HG02970 (cell line): ENCODE results near the gene SLC4A2.
A peak's percentile ranks its signal among the peaks of the same experiment; 100 is the strongest.
"Not testable (repeated sequence)": the region's sequence is repeated elsewhere in the genome, so short reads cannot be mapped to it uniquely, and the experiment has no call there.

ENCODE experiments used
- ATAC-seq: cut with Tn5 transposase; IDR thresholded peaks from one replicate; pipeline ENCODE4 v1.9.1; 2021; ENCODE audit warnings: mild to moderate bottlenecking, moderate library complexity, moderate number of reproducible peaks; ENCODE audit not compliant: unreplicated experiment, low FRiP score

SLC4A2 gene, protein sequence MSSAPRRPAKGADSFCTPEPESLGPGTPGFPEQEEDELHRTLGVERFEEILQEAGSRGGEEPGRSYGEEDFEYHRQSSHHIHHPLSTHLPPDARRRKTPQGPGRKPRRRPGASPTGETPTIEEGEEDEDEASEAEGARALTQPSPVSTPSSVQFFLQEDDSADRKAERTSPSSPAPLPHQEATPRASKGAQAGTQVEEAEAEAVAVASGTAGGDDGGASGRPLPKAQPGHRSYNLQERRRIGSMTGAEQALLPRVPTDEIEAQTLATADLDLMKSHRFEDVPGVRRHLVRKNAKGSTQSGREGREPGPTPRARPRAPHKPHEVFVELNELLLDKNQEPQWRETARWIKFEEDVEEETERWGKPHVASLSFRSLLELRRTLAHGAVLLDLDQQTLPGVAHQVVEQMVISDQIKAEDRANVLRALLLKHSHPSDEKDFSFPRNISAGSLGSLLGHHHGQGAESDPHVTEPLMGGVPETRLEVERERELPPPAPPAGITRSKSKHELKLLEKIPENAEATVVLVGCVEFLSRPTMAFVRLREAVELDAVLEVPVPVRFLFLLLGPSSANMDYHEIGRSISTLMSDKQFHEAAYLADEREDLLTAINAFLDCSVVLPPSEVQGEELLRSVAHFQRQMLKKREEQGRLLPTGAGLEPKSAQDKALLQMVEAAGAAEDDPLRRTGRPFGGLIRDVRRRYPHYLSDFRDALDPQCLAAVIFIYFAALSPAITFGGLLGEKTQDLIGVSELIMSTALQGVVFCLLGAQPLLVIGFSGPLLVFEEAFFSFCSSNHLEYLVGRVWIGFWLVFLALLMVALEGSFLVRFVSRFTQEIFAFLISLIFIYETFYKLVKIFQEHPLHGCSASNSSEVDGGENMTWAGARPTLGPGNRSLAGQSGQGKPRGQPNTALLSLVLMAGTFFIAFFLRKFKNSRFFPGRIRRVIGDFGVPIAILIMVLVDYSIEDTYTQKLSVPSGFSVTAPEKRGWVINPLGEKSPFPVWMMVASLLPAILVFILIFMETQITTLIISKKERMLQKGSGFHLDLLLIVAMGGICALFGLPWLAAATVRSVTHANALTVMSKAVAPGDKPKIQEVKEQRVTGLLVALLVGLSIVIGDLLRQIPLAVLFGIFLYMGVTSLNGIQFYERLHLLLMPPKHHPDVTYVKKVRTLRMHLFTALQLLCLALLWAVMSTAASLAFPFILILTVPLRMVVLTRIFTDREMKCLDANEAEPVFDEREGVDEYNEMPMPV

DNA sequence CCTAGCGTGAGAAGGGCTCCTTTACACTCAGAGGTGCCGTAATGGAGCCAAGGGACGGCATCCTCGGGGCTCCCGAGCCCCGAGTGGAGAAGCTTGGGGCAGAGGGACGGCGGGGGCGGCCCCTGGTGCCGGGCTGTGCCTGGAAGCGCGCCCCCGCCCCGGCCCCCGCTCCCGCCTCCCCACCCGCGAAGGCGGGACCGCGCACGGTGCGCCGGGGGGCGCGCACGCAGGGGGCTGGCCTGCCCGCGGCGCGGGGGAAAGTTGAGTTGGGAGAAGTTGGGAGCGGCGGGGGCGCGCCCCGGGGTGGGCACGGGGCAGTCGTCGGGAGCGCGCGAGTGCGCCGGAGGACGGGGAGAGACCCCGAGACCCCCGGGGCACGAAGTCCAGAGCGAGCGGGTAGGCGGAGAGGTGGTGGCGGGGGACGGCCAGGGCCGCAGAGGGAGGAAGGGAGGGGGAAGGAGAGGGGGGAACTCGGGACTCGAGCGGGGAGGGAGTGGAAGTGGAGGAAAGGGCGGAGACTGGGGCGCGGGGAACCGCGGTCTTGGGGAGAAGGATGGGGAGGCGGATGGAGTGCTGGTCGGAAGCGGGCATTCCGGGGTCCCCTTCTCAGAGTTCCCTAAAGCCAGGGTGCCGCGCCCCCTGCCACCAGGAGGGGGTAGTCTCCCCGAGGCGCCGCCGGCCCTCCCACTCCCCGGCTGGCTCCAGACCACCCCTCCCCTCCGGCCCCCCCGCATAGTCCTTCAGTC lies at the start of gene SLC4A2:
Gene SLC4A2, plus strand, starts transcription at position 223 of the 746 bp plus-strand sequence. CDS start 2,399 bp downstream, outside the sequence.
- ATAC-seq = peak; percentile 39

DNA sequence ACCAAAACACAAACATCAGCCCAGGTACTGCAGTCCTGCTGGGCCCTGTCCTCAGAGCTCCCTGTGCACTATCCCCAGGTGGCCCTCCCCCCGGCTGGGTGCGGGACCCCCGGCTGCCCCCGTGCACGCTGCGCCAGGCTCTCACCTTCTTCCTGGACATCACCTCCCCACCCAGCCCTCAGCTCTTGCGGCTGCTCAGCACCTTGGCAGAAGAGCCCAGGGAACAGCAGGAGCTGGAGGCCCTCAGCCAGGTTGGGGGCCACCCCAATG lies 49.4 kb upstream of the SLC4A2 start:
- no peak for ATAC-seq

DNA sequence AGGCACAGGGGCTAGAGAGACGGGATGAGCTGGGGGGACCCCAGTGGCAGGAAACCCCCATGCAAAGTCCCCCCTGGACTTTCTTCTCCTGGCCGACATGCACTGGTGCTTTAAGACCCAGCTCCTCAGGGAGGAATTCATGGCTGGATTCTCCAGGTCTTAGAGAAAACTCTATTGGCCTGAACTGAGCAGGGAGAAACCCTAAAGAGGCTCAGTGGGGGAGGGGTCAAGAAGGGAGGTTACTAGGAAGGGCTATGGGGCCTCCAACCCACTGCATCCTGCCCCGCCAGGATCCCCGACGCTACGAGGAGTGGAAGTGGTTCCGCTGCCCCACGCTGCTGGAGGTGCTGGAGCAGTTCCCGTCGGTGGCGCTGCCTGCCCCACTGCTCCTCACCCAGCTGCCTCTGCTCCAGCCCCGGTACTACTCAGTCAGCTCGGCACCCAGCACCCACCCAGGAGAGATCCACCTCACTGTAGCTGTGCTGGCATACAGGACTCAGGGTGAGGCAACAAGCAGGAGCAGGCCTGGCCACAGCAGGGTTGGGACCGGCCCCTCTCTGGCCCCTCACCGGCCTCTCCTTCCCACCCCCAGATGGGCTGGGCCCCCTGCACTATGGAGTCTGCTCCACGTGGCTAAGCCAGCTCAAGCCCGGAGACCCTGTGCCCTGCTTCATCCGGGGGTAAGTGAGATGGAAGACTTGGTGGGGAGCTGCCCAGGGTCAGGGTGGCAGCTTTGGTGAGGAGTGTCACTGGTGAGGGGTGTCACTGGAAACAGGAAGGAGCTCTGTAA lies 48.9 kb upstream of the SLC4A2 start:
- no peak for ATAC-seq

DNA sequence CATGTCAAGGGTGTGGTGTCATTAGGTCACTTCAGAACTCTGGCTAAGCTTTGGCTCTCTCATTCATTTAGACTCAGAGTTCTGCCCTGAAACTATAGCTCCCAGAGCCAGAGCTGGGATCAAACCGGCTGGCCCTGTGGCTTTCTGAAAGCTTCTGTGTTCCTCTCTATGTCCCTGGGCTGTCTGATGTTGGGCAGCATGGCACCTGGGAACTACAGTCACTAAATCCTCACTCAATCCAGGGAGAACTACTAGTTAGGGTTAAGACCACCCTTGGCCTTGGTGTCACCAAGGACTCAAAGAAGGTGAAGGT lies 48.3 kb upstream of the SLC4A2 start:
- no peak for ATAC-seq

DNA sequence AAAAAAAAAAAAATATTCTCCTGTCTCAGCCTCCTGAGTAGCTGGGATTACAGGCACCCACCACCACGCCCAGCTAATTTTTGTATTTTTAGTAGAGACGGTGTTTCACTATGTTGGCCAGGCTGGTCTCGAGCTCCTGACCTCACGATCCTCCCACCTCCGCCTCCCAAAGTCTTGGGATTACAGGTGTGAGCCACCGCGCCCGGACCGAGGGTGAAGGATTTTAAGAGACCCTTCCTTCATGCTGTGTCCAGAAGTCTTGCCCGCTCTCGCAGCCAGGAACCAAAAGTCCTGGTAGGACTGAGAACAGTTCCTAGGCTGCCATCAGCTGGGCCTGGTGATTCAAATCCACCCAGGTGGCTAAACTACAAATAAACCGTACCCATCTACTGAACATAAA lies 47.8 kb upstream of the SLC4A2 start:
- ATAC-seq = not testable (repeated sequence)

DNA sequence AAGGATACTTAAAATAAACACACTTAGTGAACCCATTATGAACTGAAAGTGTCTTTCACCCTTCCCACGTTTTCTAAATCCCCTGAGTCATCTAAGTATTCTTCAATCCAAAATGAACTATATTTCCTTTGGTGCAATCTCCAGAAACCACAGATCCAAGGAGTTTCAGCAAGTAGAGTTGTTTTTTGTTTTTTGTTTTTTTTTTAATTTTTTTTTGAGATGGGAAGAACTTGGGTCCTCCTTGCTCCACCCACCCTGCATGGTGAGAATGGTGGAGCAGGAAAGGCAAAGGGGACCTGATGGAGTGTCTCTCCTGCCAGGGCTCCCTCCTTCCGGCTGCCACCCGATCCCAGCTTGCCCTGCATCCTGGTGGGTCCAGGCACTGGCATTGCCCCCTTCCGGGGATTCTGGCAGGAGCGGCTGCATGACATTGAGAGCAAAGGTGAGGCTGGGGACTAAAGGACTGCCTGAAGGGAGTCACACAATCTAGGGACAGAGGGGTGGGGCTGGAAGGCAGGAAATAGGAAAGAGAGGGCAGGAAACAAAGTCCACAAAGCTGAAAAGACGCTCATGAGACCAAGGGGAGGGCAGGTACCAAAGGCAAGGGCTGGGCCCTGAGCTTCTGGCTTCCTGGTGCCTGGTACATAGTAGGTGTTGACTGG lies 47.2 kb upstream of the SLC4A2 start:
- no peak for ATAC-seq

DNA sequence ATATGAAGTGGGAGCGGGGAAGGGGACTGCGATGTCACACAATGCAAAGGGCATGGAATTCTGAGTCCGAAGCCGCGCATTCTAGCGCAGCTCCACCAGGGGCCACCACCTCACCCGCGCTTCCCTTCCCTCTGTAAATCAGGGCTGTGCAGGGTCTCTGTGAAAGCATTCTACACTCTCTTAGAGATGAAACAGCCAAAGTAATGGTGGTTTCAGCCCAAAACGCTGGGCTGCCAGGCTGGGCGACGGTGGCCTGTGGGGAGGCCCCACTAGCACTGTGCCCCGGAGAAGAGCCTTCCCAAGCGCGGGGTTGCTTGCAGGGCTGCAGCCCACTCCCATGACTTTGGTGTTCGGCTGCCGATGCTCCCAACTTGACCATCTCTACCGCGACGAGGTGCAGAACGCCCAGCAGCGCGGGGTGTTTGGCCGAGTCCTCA lies 46.5 kb upstream of the SLC4A2 start:
- ATAC-seq = no peak

DNA sequence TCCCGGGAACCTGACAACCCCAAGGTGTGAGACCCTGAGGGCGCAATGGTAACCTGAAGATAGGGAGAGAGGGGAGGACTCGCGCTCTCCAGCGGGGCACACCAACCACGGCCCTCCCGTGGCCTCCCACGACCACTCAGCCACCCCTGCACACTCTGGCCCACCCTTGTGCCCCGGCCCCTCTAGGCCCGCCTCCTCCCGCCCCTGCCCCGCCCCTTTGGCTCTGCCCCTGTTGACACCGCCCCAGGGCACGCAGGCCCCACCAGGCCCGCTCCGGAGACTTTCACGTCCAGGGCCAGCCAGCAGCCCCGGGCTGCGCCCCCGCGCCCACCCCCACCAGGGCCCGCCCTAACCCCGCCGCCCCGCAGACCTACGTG lies 46.0 kb upstream of the SLC4A2 start:
- ATAC-seq = no peak

DNA sequence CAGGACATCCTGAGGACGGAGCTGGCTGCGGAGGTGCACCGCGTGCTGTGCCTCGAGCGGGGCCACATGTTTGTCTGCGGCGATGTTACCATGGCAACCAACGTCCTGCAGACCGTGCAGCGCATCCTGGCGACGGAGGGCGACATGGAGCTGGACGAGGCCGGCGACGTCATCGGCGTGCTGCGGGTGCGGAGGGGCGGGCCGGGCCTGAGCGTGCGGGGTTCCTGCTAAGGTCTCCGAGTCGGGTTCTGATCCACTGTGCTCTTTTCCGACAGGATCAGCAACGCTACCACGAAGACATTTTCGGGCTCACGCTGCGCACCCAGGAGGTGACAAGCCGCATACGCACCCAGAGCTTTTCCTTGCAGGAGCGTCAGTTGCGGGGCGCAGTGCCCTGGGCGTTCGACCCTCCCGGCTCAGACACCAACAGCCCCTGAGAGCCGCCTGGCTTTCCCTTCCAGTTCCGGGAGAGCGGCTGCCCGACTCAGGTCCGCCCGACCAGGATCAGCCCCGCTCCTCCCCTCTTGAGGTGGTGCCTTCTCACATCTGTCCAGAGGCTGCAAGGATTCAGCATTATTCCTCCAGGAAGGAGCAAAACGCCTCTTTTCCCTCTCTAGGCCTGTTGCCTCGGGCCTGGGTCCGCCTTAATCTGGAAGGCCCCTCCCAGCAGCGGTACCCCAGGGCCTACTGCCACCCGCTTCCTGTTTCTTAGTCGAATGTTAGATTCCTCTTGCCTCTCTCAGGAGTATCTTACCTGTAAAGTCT lies 45.5 kb upstream of the SLC4A2 start:
- no peak for ATAC-seq

DNA sequence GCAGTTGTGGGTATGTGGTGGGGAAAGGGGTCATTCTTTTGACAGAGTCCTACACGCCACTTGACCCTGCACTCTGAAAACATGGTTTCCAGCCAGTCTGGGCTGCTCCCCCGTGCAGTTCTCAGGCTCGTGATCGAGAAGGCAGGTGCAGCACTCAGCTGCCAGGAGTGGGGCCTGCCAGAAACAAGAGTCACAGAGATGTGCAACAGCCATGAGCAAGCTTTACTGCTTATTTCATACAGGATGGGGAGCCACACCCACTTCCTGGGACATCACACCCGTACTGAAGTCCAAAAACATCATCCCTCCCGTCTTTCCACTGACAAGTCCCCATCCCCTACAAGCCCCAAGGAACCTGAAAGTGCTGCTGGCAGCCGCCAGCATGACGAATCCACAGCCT lies 44.4 kb upstream of the SLC4A2 start:
- no peak for ATAC-seq

DNA sequence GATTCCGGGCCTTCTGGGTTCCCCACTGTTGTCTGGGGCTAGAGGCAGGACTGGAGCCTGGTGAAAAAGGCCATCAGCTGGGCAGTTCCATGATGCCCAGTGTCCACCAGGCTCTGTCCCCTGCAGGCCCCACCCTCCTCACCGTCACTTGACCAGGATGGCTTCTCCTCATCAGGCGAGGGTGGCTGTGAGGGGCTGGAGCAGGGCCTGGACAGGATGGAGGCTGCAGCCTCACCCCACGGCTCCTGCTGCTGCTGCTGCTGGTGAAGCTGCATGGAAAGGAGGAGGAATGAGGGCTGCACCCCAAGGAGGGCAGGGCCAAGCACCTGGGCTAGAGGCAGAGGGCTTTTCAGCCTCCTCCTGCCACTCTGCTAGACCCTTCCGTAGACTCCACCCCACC lies 43.4 kb upstream of the SLC4A2 start:
- no peak for ATAC-seq

DNA sequence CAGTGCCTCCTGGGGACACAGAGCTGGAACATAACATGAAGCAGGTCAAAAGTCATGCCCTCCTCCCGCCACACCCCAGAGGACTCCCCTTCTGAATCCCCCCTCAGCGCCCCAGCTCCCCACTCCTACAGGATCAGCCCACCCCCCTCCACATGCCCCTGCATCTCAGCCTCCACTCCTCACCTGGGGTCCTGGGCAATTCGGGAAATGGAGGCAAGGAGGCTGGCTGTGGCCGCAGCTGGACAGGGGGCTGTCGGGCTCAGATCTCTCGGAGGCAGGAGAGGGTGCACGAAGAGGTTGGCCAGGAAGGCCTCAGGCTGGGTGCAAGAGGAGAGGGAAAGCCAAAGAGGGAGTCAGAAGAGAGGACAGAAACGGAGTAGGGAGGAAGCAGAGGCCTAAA lies 42.9 kb upstream of the SLC4A2 start:
- no peak for ATAC-seq

DNA sequence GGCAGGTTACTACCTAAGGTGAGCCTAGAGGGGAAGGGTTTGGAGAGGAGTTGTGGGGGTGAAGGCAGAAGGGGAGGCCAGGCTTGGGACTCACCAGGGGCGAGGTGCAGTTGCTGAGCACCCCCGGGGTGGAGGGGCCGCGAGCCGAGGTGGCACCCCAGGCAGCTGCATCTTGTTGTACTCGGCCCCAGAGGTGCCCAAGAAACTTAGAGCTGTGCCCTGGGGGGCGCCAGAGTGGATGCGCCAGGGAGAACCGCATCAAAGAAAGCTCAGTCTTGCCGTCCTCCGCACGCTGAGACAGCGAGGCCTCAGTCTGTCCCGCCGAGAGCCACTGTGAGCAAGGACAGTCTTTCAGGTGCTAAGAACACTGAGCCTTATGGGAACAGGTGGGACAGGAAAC lies 42.4 kb upstream of the SLC4A2 start:
- no peak for ATAC-seq

DNA sequence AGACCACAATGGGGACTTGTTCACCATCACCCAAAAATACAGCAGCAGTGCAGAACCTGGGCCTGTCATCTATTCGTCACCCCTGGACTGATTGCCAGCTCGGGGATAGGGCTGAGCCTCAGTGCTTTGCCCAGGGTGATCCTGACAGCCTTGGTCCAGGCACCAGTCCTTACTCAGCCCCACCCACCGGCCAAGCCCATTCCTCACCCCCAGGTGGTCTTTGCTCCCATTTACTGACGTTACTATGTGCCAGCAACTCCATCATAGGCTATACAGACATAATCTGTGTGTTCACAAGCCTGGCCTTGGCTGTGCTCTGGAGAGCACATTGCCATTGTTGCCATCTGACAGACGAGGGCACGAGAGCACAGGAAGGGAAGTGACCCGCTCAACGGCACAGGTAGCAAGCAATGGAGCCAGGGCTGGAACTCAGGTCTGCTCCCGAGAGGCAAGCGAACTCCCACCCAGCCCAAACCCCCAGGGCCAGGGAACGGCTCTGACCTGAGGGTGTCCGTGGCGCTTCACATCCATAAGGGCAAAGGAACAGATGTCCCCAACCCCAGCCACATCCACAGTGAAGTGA lies 41.9 kb upstream of the SLC4A2 start:
- ATAC-seq = no peak

DNA sequence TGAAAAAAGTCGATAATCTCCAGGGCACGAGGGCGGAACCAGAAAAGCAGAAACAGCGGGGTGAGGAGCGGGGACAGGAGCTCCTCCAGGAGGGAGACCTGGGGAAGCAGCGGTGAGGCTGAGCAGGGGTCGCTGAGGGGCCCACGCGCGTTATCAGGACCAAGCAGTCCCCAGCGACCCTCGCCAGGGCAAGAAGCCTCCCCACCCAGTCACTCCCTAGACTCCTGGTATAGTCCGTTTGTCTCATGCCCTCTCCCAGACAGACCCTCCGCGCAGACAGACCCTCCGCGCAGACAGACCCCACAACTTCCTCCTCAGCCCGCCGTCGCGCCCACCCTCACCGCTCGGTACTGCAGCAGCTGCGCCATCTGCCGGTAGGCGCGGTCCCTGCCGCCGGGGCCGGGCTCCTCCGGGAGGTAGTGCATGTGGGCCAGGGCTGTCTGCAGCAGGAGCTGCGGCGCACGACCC lies 41.4 kb upstream of the SLC4A2 start:
- peak; percentile 44 for ATAC-seq

DNA sequence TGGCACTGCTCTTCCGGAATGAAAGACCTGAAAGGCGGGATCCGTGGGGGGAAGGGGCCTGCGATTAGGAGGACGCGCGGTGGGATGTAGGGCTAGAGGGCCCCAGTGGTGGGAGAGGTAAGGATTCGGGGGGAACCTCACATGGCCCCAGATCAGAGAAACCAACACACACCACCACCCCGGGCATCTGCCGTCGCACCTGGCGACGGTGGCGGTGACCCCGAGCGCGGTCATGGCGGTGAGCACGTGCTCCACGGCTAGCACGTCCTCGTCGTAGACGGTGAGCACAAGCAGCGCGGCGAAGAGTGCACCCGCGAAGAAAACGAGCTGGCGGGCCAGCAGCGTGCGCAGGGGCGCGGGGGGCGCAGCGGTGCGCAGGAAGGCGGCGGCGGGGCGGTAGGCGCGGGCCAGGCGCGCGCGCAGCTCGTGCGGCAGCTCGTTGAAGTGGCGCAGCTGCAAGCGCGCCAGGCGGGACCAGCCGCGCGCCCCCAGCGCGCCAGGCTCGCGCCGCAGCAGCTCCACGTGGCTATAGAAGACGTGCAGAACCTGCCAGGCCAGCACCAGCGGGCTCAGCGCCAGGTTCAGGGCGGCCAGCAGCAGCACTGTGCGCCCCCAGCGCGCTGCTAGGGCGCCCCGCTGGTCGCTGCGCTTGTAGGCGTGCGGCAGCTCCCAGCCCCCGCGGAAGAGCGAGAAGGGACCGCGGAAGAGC lies 40.8 kb upstream of the SLC4A2 start:
- no peak for ATAC-seq

DNA sequence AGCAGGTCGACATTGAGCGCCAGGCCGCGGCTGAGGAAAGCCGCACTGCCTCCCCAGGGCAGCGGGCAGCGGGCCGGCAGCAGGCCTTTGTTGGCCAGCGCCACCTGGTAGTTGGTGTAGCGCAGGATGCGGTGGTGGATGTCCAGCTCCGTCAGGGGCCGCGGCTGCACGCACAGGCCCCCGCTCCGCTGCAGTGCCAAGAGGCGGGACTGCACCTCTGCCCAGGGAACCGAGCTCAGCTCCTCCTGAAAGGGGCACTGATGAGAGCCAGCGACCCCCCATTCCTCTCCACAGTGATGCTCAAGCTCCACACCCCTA lies 40.3 kb upstream of the SLC4A2 start:
- ATAC-seq = no peak

DNA sequence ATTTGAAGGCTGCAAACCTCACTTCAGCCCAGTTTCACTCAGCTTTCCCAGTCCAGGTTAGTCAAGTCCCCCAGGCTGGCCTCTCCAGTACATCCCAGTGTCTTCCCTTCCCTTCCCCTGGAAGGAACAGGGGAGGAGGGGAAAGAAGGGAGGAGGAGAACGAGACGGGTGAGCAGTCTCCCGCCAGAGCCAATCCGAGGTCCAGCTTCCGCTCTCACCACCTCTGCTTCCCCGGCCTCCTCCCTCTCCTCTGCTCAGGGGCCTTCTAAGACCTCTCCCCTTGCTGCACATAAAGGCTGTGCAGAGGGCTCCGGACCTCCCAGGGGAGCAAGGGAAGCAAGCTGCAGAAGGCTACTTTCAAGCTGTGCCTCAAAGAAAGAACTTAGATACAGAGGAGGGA lies 39.2 kb upstream of the SLC4A2 start:
- no peak for ATAC-seq
